ENCODE data around the gene DPY19L1. TPM values are rescaled to one million over a fixed set of nuclear protein-coding genes. Genes with fewer than 3 reads are reported as not detected.
"Not testable (repeated sequence)": the region's sequence is repeated elsewhere in the genome, so short reads cannot be mapped to it uniquely, and the experiment has no call there.

The DPY19L1 gene
- total RNA-seq, 4 donors from 2014 or later, result 11.7 to 22.9 (median 17.2) TPM

GRCh38 chr7:34900891-34901513 is 136.3 kb downstream of the DPY19L1 start:
- no peaks in the 10 kb centered on the region for H3K9me3 ChIP-seq
- H3K4me3 ChIP-seq, result no peak overlapping the region
- no peaks in the 10 kb centered on the region for H3K36me3 ChIP-seq
- WGBS, 2 donors (ENCODE audit: low coverage in 1 of 2), result 67 to 78% methylated on average over 1 to 3 of the region's 4 CpGs
- no peak for ATAC-seq
- TF ChIP-seq CTCF (IDR thresholded peaks at IDR 0.05) (no peak), EP300 (IDR thresholded peaks at IDR 0.05) (no peak), POLR2AphosphoS5 (IDR thresholded peaks at IDR 0.05) (no peak), POLR2A (IDR thresholded peaks at IDR 0.05) (no peak)
- H3K4me1 ChIP-seq, result no peaks in the 10 kb centered on the region
- no peak overlapping the region for H3K27ac ChIP-seq
- peaks cover under 1% of the 10 kb centered on the region for H3K27me3 ChIP-seq

GRCh38 chr7:34895202-34895601 is 142.1 kb downstream of the DPY19L1 start:
- no peak for TF ChIP-seq EP300 (IDR thresholded peaks at IDR 0.05)
- no peak for TF ChIP-seq CTCF (IDR thresholded peaks at IDR 0.05)
- no peak for TF ChIP-seq POLR2A (IDR thresholded peaks at IDR 0.05)
- TF ChIP-seq POLR2AphosphoS5 (IDR thresholded peaks at IDR 0.05), result no peak
- no peaks in the 10 kb centered on the region for H3K4me1 ChIP-seq
- no peak for ATAC-seq

DNA sequence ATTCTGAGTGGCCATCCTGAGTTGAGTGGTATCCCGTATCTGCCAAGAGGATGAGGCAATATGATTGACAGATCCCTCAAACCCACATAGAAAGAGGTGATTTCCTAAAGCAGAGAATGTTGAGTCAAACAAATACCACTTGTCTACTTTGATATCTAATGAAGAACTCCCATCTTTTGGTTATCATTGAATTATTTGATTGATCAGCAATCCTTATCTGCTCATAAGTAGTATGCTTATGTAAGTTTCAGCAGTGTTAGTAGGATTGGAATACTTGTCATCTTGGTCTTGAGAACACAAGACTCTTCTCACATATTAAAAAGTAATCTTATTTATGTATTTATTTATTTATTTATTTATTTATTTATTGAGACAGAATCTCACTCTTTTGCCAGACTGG is 147.3 kb downstream of the DPY19L1 start:
- Histone ChIP-seq H3K4me3 (no peak overlapping the region), H3K27ac (no peak overlapping the region), H3K9me3 (peaks cover 0 to 10% (median 0%) of the 10 kb centered on the region in 3 donors), H3K36me3 (no peaks in the 10 kb centered on the region), H3K4me1 (no peaks in the 10 kb centered on the region), H3K27me3 (no peaks in the 10 kb centered on the region)
- WGBS, 2 donors (ENCODE audit: low coverage in 1 of 2), result 79 to 83% methylated on average over 1 of the region's 1 CpG
- TF ChIP-seq POLR2A (IDR thresholded peaks at IDR 0.05) (no peak), POLR2AphosphoS5 (IDR thresholded peaks at IDR 0.05) (no peak), CTCF (IDR thresholded peaks at IDR 0.05) (no peak), EP300 (IDR thresholded peaks at IDR 0.05) (no peak)
- no peak for ATAC-seq

More at GRCh38 chr7:34895202-34895601, 142.1 kb downstream of the DPY19L1 start:
- Histone ChIP-seq H3K4me3 (no peak overlapping the region), H3K9me3 (peaks cover 0 to 15% (median 0%) of the 10 kb centered on the region in 3 donors), H3K36me3 (no peaks in the 10 kb centered on the region), H3K27ac (no peak overlapping the region), H3K27me3 (no peaks in the 10 kb centered on the region)

DNA sequence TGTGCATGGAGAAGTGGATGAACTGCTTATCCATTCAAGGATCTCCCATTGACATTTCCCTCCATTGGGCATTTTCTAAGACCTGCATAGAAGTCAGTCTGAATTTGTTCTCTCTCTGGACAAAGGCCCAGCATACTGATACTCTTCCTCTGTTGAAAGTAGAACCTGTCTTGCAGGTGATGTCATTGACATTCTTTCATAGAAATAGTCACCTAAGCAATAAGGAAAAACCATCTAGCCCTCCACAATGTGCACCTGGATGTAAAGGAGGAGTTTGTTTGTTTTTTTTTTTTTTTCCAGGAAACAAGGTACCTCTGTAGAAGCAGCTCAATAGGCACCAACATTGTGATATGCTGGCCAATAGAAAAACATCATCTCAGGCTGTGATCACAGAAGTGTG is 150.4 kb downstream of the DPY19L1 start:
- H3K4me1 ChIP-seq, result no peaks in the 10 kb centered on the region
- TF ChIP-seq CTCF (IDR thresholded peaks at IDR 0.05), result no peak
- TF ChIP-seq POLR2AphosphoS5 (IDR thresholded peaks at IDR 0.05), result no peak
- no peak for TF ChIP-seq POLR2A (IDR thresholded peaks at IDR 0.05)
- no peak for TF ChIP-seq EP300 (IDR thresholded peaks at IDR 0.05)
- peaks cover 0 to 28% (median 0%) of the 10 kb centered on the region in 3 donors for H3K9me3 ChIP-seq
- no peak overlapping the region for H3K4me3 ChIP-seq
- no peaks in the 10 kb centered on the region for H3K27me3 ChIP-seq
- no peak for ATAC-seq
- no peak overlapping the region for H3K27ac ChIP-seq
- H3K36me3 ChIP-seq, result no peaks in the 10 kb centered on the region

- not testable (repeated sequence) for H3K36me3 ChIP-seq, ATAC-seq, H3K4me3 ChIP-seq, H3K4me1 ChIP-seq, H3K27me3 ChIP-seq, H3K27ac ChIP-seq
- 100% methylated on average over 1 of the region's 1 CpG for WGBS, 2 donors (ENCODE audit: low coverage in 1 of 2)
- H3K9me3 ChIP-seq, result peaks cover 0 to 28% (median 0%) of the 10 kb centered on the region in 3 donors
Measured at GRCh38 chr7:34883855-34884254, 153.4 kb downstream of the DPY19L1 start.
